GM21717 (cell line): ENCODE data around the gene ALG9.

Source experiments
- ATAC-seq: cut with Tn5 transposase; IDR thresholded peaks from one replicate; pipeline ENCODE4 v1.9.1; 2021; ENCODE audit warnings: mild to moderate bottlenecking, moderate library complexity; ENCODE audit not compliant: unreplicated experiment

ALG9 gene

DNA sequence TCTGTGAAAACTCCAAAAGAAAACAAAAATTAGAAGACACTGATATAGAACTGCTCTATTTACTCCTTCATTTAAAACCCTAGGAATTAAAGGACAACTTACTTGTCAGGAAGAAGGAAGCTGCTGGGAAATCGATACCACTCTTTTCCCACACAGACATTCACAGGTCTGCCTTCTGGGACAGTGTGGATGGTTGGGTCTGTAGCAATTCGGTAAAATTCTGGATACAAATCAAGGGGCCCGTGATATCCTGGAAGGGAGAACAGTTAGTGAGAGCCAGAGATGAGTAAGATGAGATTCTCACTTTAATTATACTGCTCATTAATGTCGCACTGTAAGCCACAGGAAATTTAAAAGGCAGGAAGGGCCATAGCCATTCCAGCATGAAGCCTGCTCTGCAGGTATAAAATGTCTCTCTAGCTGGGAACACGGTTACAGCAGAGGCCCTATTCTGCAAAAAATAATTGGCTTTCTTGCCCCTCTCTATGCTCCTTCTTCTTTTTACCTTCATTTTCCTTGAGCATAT lies 34.0 kb downstream of the ALG9 start:
- ATAC-seq, result no peak

DNA sequence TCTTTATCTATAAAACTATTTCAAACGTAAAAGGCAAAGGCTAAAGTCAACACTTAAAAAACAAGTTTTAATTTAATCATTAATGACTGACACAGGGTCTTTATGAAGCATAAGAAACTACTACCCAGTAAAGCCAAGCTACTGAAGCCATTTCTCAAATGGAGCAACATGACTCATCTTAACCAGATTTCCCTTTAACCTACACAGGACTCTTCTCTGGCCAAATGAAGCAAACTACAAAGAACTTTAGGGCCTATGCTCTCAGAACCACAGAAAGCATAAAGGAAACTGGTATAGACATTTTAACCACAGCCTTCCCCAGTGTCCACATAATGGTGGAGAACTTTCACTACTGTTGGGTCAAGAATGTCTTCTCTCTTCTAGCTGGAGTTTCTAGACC lies 34.7 kb downstream of the ALG9 start:
- peak; percentile 49 for ATAC-seq

DNA sequence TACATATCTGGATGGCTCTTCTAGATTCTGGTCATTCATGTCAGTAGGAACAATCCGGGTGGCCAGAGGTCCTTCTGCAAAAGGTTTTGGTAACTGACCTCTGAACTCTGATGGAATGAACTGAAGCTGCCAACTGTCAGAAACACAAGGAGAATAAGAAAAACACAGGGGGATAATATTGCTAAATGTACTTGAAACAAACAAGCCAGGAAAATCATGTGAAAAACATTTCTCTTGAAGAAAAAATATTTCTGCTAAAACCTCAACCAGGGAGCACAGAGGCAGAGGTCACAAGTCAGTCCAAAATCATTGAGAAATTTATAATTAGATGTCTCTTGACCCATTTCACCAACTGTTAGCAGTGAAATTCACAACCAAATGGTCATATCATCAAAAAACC lies 35.2 kb downstream of the ALG9 start:
- ATAC-seq, result no peak

GRCh38 chr11:111835665-111836064 lies 35.7 kb downstream of the ALG9 start:
- no peak for ATAC-seq

DNA sequence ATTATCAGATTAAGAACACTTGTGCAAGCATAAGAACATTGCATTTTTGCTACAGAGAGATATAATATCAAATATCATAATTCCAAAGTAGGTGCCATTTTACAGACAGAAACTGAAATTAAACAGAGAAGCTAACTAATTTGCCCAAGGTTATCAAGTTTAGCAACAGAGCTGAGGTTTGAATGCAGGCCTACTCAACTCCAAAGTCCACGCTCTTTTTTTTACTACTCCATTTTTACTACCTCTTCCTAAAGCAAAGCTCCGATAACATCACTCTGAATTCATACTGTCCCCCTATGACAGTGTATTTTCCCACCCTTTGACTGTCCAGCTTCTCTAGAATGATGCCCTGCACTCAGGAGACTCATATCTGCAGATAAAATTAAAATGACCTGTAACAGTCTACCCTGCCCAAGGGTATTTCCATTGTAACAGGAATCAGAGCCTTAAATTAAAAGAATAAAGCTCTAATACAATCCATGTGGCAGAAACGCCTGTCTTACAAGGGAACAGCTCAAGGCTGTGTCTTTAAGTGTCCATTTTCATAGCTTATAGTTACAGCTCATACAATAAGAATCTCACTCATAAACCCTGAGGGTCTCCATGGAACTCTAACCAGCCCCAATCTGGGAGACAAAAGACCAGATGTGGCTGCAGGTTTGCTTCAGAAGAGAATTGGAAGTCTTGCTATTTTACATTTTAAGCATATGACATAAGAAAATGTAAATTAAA lies 36.8 kb downstream of the ALG9 start:
- ATAC-seq, result no peak

GRCh38 chr11:111833524-111833923 lies 37.9 kb downstream of the ALG9 start:
- no peak for ATAC-seq

- ATAC-seq, result peak; percentile 78
These were observed 42.0 kb downstream of the ALG9 start for GRCh38 chr11:111829185-111829968.

GRCh38 chr11:111826322-111826950 lies 44.9 kb downstream of the ALG9 start:
- ATAC-seq, result no peak

GRCh38 chr11:111823629-111824028 lies 47.8 kb downstream of the ALG9 start:
- no peak for ATAC-seq

DNA sequence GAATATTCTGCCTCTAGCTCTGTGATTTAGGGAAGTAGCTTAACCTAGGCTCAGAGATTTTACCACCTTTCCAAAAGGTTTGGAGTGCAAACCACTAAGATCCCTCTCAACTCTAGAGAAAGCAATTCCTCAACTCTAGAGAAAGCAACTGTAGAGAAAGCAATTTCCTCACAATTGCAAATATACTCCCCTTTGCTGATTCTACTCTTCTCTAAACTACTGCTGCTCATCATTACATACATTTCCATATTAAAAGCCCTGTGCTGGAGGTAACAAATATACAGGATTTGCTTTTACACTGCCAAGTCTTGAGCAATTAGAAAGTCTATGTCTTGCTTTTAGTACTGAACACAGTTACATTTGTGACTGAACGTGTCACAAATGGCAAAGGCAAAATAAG lies 48.2 kb downstream of the ALG9 start:
- ATAC-seq, result no peak

DNA sequence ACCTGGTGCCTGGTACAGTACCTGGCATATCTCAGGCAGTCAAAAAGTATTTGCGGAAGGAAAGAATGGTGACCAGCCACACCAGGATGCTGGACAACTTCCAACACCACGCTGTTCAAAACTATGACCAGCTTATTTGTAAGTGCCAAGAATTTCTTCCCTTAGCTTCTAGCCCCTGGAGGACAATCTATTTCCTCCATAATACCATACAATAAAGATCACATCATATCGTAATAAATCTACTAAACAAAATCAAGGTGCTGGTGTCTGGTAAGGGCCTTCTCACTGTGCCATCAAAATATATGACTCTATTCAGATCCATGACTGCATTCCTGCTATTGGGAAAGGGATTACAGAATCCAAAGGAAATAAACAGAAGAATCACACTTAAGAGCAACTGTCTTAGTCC lies 51.5 kb downstream of the ALG9 start:
- ATAC-seq, result no peak

GRCh38 chr11:111819161-111819828 lies 52.1 kb downstream of the ALG9 start:
- no peak for ATAC-seq

- no peak for ATAC-seq
These were observed 55.9 kb downstream of the ALG9 start for GRCh38 chr11:111815489-111815888.

- ATAC-seq, result no peak
These were observed 56.6 kb downstream of the ALG9 start for GRCh38 chr11:111814557-111815320.

GRCh38 chr11:111814106-111814505 lies 57.3 kb downstream of the ALG9 start:
- ATAC-seq, result no peak

DNA sequence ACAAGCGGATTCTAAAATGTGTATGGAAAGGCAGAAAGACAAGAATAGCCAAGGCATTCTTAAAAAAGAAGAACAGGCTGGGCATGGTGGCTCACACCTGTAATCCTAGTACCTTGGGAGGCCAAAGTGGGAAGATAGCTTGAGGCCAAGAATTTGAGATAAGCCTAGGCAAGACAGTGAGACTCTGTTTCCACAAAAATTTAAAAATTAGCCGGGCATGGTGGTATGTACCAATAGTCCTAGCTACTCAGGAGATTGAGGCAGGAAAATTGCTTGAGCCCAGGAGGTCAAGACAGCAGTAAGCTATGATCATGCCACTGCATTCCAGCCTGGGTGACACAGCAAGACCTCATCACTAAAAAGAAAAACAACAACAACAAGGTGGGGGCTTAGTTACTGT lies 59.2 kb downstream of the ALG9 start:
- no peak for ATAC-seq

- ATAC-seq, result no peak
These were observed 59.9 kb downstream of the ALG9 start for GRCh38 chr11:111811445-111811844.

- ATAC-seq, result no peak
These were observed 62.5 kb downstream of the ALG9 start for GRCh38 chr11:111808834-111809233.

GRCh38 chr11:111808063-111808588 lies 63.3 kb downstream of the ALG9 start:
- no peak for ATAC-seq

GRCh38 chr11:111807076-111807475 lies 64.3 kb downstream of the ALG9 start:
- ATAC-seq, result no peak
